NCI-H1930 (cell line): ENCODE measurements around the gene ZNF226.
"Not testable (repeated sequence)": the region's sequence is repeated elsewhere in the genome, so short reads cannot be mapped to it uniquely, and the experiment has no call there.

Experiments
- DNase-seq, 2 experiments: peaks; one replicate each; lab custom pipeline; 2025; lab: John Stamatoyannopoulos, UW

ZNF226 gene

GRCh38 chr19:44164673-44165512, at the start of gene ZNF226:
Gene ZNF226 (plus strand): TSS chr19:44165100. CDS start chr19:44170081, 4,981 bp downstream.
- DNase-seq = peak; percentile 97

GRCh38 chr19:44121162-44121561, 43.7 kb upstream of the ZNF226 start:
- DNase-seq = not testable (repeated sequence)

GRCh38 chr19:44131955-44132354, 32.9 kb upstream of the ZNF226 start:
- no peak for DNase-seq

GRCh38 chr19:44141191-44142058, 23.5 kb upstream of the ZNF226 start, which contains the start of gene ZNF234:
Gene ZNF234 (plus strand): TSS chr19:44141554. CDS start chr19:44144633, 3,079 bp downstream.
- peak; percentile 59 to 84 for DNase-seq

GRCh38 chr19:44142059-44142433, 22.9 kb upstream of the ZNF226 start:
- no peak for DNase-seq

- no peak for DNase-seq
Observed at GRCh38 chr19:44149776-44150175, 15.1 kb upstream of the ZNF226 start.

GRCh38 chr19:44151491-44151890, 13.4 kb upstream of the ZNF226 start:
- no peak for DNase-seq

- no peak for DNase-seq
Observed at GRCh38 chr19:44156475-44156874, 8.4 kb upstream of the ZNF226 start.

GRCh38 chr19:44163789-44164188, 1.1 kb upstream of the ZNF226 start:
- DNase-seq = no peak

GRCh38 chr19:44164327-44164672, 600 bp upstream of the ZNF226 start:
- no peak for DNase-seq

- not testable (repeated sequence) for DNase-seq
Observed at GRCh38 chr19:44170660-44171059, 5.8 kb downstream of the ZNF226 start.

- no peak for DNase-seq
Observed at GRCh38 chr19:44176590-44176989, 11.7 kb downstream of the ZNF226 start.

- DNase-seq = no peak
Observed at GRCh38 chr19:44180968-44181367, 16.1 kb downstream of the ZNF226 start.

GRCh38 chr19:44182145-44182544, 17.2 kb downstream of the ZNF226 start:
- DNase-seq = no peak

- no peak for DNase-seq
Observed at GRCh38 chr19:44190020-44190419, 25.1 kb downstream of the ZNF226 start.

GRCh38 chr19:44192127-44192526, 27.2 kb downstream of the ZNF226 start:
- DNase-seq = no peak

GRCh38 chr19:44196772-44197171, 31.9 kb downstream of the ZNF226 start:
- no peak for DNase-seq

- peak; percentile 52 to 72 for DNase-seq
Observed at GRCh38 chr19:44202470-44202869, 37.6 kb downstream of the ZNF226 start.

GRCh38 chr19:44202974-44203373, 38.1 kb downstream of the ZNF226 start:
- DNase-seq = no peak

GRCh38 chr19:44203877-44204276, 39.0 kb downstream of the ZNF226 start:
- not testable (repeated sequence) for DNase-seq

GRCh38 chr19:44204772-44205171, 39.9 kb downstream of the ZNF226 start:
- DNase-seq = no peak

GRCh38 chr19:44207126-44207803, 42.4 kb downstream of the ZNF226 start:
- DNase-seq = peak; percentile 91 to 97
